Right lobe of liver (tissue), 4 donors: Measurements from ENCODE around the gene IPO11.

Experiments
- CTCF ChIP-seq, 4 donors: fragments of 200-600 bp in 3 of 4; fragments of 450-650 bp in 1 of 4; IDR thresholded peaks; one replicate each; pipeline versions ENCODE4 v1.5.1 to v1.8.0; 2016 to 2022; ENCODE audit warnings: antibody characterized with exemption in 4 of 4, mild to moderate bottlenecking in 2 of 4
- POLR2A ChIP-seq: fragments of 450-650 bp; IDR thresholded peaks from one replicate; pipeline ENCODE4 v1.6.1; 2017; ENCODE audit warnings: antibody characterized with exemption, mild to moderate bottlenecking
- donor health status: DM: no; HTN: no; CAD: no.
- donor health status: DM: no; HTN: no; CAD: no.
- donor health status: DM: no; HTN: yes; CAD: no.

DNA sequence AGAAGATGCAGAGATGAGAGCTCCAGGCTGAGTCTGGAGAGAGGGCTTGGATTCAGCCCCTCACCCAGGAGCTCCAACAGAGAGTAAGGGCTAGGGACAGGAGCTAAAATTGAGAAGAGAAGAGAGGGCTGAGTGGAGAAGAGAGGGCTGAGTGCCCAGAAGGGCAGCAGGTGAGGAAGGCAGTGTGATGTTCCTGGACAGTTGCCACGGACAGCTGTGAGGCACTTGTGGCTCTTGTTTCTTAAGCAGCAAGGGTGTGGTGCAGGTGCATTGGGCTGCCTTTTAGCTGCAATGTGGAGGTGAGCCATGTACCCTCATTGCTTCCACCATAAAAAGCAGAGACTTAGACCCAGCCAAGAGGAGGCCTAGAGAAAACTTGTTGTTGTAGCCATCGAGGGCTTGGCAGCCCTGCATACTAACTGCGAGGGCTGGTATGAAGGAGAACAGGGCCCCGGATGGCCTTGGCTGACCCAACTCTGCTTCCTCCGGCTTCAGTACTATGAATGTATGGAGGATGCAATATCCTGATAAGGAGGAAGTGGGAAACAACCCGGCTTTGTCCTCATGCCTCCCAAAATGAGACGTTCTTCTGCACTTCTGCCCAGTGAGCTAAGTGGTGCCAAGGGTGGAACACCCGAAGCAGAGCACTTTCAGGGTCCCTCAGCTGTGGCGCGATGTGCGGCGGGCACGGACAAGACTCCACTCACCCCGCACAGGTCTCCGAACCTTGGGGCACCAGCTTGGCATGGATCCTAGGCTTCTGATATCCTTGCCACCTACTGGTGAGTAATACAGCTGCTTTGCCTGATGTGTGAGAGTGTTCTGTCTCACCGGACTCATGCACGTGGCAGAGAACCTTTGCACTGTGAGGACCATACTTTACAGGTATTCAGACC, 231.2 kb downstream of the IPO11 start:
- TF ChIP-seq CTCF (IDR thresholded peaks at IDR 0.05) (no peak), POLR2A (no peak)
